Gastrocnemius medialis (tissue), 4 donors: ENCODE data around the gene CALML4. TPM values are rescaled to one million over a fixed set of nuclear protein-coding genes. Genes with fewer than 3 reads are reported as not detected.
A peak's percentile ranks its signal among the peaks of the same experiment; 100 is the strongest.
"Not testable (repeated sequence)": the region's sequence is repeated elsewhere in the genome, so short reads cannot be mapped to it uniquely, and the experiment has no call there.

ENCODE experiments used
- ATAC-seq, 2 donors: fragments of 150-250 bp; one replicate each; pipeline ENCODE4 v1.9.1; 2016
- DNase-seq, 2 donors: peaks; one replicate each; pipeline ENCODE4 v3.0.0-alpha.2; 2019
- H3K27ac ChIP-seq, 4 donors: fragments of 200-600 bp; sonication (generic); 1 replicate in 1 of 4; 2 replicates in 3 of 4; pipeline ENCODE4 v1.5.1; 2016 to 2018; ENCODE audit warnings: mild to moderate bottlenecking in 2 of 4, moderate library complexity in 1 of 4
- H3K27me3 ChIP-seq, 3 donors: fragments of 200-600 bp; sonication (generic) in 2 of 3; 1 replicate in 1 of 3; 2 replicates in 2 of 3; pipeline versions ENCODE4 v1.5.1 to v1.6.0; 2016 to 2019; ENCODE audit warnings: mild to moderate bottlenecking in 1 of 3, moderate library complexity in 1 of 3
- H3K36me3 ChIP-seq, 2 donors: fragments of 200-600 bp; sonication (generic) in 1 of 2; one replicate each; pipeline ENCODE4 v1.5.1; 2017 to 2018
- H3K4me1 ChIP-seq, 2 donors: fragments of 200-600 bp; sonication (generic) in 1 of 2; one replicate each; pipeline ENCODE4 v1.5.1; 2016 to 2017; ENCODE audit warnings: mild to moderate bottlenecking in 2 of 2
- H3K4me3 ChIP-seq, 4 donors: fragments of 200-600 bp; sonication (generic) in 3 of 4; 1 replicate in 1 of 4; 2 replicates in 3 of 4; pipeline ENCODE4 v1.5.1; 2016 to 2019; ENCODE audit warnings: mild to moderate bottlenecking in 2 of 4
- H3K9me3 ChIP-seq, 3 donors: fragments of 200-600 bp; sonication (generic) in 2 of 3; 1 replicate in 1 of 3; 2 replicates in 2 of 3; pipeline ENCODE4 v1.5.1; 2016 to 2019
- POLR2A ChIP-seq, 2 donors: fragments of 450-650 bp; IDR thresholded peaks; one replicate each; pipeline ENCODE4 v1.6.1; 2017; ENCODE audit warnings: antibody characterized with exemption in 2 of 2, mild to moderate bottlenecking in 2 of 2, moderate library complexity in 2 of 2
- in situ Hi-C, 4 donors: fragments of 200-750 bp; cut with MboI; loops; one replicate each; pipeline versions ENCODE4 v1.15.0 to v1.8.0; 2017; ENCODE audit warnings: low sequenced_read_pairs in 4 of 4
- intact Hi-C: fragments of 100-400 bp; cut with DNase I; formaldehyde crosslinking; loops from one replicate; pipeline ENCODE4 v1.15.1; 2023; ENCODE audit warnings: low total_unique reads
- total RNA-seq, 4 donors: library from RNA; depleted of rRNA; stranded (reverse); fragments of >200 nt; gene quantifications; one replicate each; pipeline versions ENCODE4 v1.1.0 to v1.2.3, GENCODE V29; 2016
- TF ChIP-seq, protein P1 (sequence below), 5 experiments: fragments of 450-650 bp in 3 of 5; fragments of 200-600 bp in 2 of 5; sonication (generic) in 2 of 5; IDR thresholded peaks in 4 of 5; conservative IDR thresholded peaks in 1 of 5; 1 replicate in 4 of 5; 2 replicates in 1 of 5; pipeline ENCODE4 v1.5.1; 2016 to 2019; ENCODE audit warnings: antibody characterized with exemption in 5 of 5, mild to moderate bottlenecking in 3 of 5, moderate library complexity in 3 of 5

CALML4 gene
- total RNA-seq, 4 donors from 2014 or later: 0.66 to 2.4 (median 1.5) TPM

DNA sequence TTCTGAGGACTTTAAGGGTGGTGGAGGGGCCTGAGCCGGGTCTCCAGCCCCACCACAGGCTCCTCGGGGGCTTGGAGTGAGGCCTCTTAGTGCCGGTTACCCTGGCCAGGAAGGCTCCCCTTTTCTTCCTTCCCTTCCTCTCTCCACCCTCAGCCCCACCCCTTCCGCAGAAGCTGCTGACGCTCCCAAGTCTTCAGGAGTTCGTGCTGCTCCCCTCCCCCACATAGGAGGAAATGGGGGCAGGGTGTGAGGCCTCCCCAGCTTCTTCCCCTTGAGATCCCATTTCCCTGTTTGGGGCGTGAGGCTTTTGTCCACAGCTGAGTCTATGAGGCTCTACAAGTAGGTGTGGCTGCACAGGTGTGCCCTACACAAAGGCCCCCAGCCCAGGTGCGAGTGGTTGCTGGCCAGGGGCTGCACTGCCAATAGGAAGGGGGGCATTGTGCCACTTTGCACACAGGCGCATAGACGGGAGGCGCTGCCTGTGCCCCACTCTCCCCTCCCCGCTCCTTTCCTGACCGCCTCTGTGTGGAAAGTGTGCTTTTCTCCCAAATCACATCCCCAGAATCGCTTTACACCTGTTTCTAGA lies 915 bp upstream of the CALML4 start:
- no peak for TF ChIP-seq POLR2A (IDR thresholded peaks at IDR 0.05)
- TF ChIP-seq, protein P1, sequence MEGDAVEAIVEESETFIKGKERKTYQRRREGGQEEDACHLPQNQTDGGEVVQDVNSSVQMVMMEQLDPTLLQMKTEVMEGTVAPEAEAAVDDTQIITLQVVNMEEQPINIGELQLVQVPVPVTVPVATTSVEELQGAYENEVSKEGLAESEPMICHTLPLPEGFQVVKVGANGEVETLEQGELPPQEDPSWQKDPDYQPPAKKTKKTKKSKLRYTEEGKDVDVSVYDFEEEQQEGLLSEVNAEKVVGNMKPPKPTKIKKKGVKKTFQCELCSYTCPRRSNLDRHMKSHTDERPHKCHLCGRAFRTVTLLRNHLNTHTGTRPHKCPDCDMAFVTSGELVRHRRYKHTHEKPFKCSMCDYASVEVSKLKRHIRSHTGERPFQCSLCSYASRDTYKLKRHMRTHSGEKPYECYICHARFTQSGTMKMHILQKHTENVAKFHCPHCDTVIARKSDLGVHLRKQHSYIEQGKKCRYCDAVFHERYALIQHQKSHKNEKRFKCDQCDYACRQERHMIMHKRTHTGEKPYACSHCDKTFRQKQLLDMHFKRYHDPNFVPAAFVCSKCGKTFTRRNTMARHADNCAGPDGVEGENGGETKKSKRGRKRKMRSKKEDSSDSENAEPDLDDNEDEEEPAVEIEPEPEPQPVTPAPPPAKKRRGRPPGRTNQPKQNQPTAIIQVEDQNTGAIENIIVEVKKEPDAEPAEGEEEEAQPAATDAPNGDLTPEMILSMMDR (IDR thresholded peaks at IDR 0.05 in 4 of 5, conservative IDR thresholded peaks at IDR 0.05 in 1 of 5): no peak
- Histone ChIP-seq H3K4me1 (peaks cover 31 to 34% of the 10 kb centered on the region in 2 donors), H3K9me3 (no peaks in the 10 kb centered on the region), H3K27ac (no peak overlapping the region), H3K4me3 (peak overlapping the region in 2 of 4 donors; percentile 28 to 31), H3K27me3 (no peaks in the 10 kb centered on the region), H3K36me3 (no peaks in the 10 kb centered on the region)
- in situ Hi-C loops: no loop called here
- ATAC-seq: peak in 1 of 2 donors; percentile 28
- intact Hi-C loops: no loop called here
- peak; percentile 50 to 60 for DNase-seq

DNA sequence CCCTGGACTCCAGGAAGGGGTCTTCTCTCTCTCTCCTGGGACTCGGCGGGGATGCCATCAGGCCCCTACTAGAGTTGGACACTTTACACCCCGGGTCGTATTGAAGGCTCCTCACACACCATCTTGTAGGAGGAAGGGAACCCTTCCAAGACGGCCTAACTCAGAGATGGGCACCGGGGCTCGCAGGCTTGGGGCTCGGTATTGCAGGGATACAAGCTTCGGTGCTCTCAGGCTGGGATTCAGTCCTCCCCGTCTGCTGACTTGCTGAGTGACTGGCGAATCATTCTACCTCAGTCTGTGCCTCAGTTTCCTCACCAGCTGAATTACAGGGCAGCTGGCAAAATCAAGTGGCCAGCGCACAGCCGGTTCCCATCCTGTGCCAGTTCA lies 419 bp upstream of the CALML4 start:
- in situ Hi-C loops: no loop called here
- H3K4me3 ChIP-seq: peak overlapping the region in 3 of 4 donors; percentile 17 to 31 (median 28)
- H3K36me3 ChIP-seq: no peaks in the 10 kb centered on the region
- ATAC-seq: no peak
- intact Hi-C loops: no loop called here
- H3K9me3 ChIP-seq: no peaks in the 10 kb centered on the region
- H3K27me3 ChIP-seq: no peaks in the 10 kb centered on the region
- H3K27ac ChIP-seq: no peak overlapping the region
- DNase-seq: no peak
- no peak for TF ChIP-seq POLR2A (IDR thresholded peaks at IDR 0.05)
- peaks cover 31% of the 10 kb centered on the region in 2 donors for H3K4me1 ChIP-seq

DNA sequence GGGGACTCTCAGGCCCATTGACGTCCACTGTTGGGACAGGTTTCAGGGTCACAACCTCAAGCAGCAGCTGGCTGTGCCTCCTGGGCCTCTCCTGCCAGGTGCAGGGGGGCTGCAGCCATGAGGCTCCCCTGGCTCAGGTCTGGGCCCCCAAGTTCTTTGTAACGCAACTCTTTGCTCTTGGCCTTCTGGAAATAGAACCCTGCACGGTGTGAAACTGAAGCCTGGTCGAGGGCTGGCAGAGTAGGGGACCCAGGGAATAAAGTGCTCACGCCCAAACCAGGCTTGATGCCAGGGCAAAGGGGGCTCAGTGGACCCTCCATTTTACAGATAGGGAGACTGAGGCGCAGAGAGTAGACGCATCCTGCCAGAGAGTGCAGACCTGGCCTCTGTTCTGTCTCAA lies 771 bp downstream of the CALML4 start:
- Histone ChIP-seq H3K4me3 (peak overlapping the region in 1 of 4 donors; percentile 31), H3K27ac (no peak overlapping the region), H3K4me1 (peaks cover 30 to 31% of the 10 kb centered on the region in 2 donors), H3K9me3 (no peaks in the 10 kb centered on the region), H3K36me3 (no peaks in the 10 kb centered on the region), H3K27me3 (no peaks in the 10 kb centered on the region)
- intact Hi-C loops: no loop called here
- in situ Hi-C loops: no loop called here
- DNase-seq (no peak), ATAC-seq (no peak)
- TF ChIP-seq POLR2A (IDR thresholded peaks at IDR 0.05): no peak
- TF ChIP-seq, protein P1 (IDR thresholded peaks at IDR 0.05 in 4 of 5, conservative IDR thresholded peaks at IDR 0.05 in 1 of 5): no peak

DNA sequence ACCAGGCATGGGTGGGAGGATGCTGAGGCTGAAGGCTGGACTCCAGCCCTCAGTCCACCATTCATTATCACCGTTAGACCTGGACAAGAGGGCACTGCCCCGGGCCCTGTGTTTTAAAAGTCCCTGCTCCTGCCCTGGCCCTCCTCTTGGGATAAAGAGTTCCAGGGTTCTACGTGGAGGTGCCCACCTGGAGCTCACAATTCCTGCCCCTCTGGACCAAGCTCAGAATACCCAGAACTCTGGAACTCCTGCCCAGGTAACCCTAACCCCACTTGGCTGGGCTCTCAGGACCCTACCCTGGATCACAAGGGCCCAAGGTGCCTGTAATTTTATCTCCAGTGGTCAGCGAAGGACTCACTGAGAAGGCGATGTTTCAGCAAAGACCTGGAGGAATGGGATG lies 1.2 kb downstream of the CALML4 start:
- no peak for DNase-seq
- no peaks in the 10 kb centered on the region for H3K9me3 ChIP-seq
- peaks cover 30 to 31% of the 10 kb centered on the region in 2 donors for H3K4me1 ChIP-seq
- H3K4me3 ChIP-seq: no peak overlapping the region
- H3K27me3 ChIP-seq: no peaks in the 10 kb centered on the region
- no peak for ATAC-seq
- no peak overlapping the region for H3K27ac ChIP-seq
- TF ChIP-seq, protein P1 (IDR thresholded peaks at IDR 0.05 in 4 of 5, conservative IDR thresholded peaks at IDR 0.05 in 1 of 5): no peak
- no peak for TF ChIP-seq POLR2A (IDR thresholded peaks at IDR 0.05)
- H3K36me3 ChIP-seq: no peaks in the 10 kb centered on the region
- intact Hi-C loops (no loop called here), in situ Hi-C loops (no loop called here)

DNA sequence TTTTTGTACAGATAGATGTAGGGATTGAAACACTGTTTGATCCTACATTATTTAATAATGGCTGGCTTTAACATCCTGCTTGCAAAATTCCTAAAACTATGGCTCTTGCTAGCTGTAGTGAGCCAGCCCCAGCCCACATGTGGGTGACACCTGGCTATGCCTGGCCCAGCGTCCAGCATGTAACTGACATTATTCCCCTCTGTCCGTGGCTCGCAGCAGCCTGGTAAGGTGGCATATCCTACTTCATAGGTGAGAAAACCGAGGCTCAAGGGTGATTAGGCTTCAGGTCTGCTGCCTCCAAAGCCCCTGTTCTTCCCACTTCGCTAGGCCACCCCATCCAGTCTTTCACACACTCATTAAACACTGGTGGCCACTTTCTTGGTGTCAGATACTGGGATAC lies 1.6 kb downstream of the CALML4 start:
- DNase-seq: no peak
- no peak for ATAC-seq
- TF ChIP-seq, protein P1 (IDR thresholded peaks at IDR 0.05 in 4 of 5, conservative IDR thresholded peaks at IDR 0.05 in 1 of 5): no peak
- TF ChIP-seq POLR2A (IDR thresholded peaks at IDR 0.05): no peak
- H3K36me3 ChIP-seq: no peaks in the 10 kb centered on the region
- no peak overlapping the region for H3K27ac ChIP-seq
- intact Hi-C loops: no loop called here
- no peak overlapping the region for H3K4me3 ChIP-seq
- H3K27me3 ChIP-seq: no peaks in the 10 kb centered on the region
- peaks cover 30 to 31% of the 10 kb centered on the region in 2 donors for H3K4me1 ChIP-seq
- no peaks in the 10 kb centered on the region for H3K9me3 ChIP-seq
- in situ Hi-C loops: no loop called here

DNA sequence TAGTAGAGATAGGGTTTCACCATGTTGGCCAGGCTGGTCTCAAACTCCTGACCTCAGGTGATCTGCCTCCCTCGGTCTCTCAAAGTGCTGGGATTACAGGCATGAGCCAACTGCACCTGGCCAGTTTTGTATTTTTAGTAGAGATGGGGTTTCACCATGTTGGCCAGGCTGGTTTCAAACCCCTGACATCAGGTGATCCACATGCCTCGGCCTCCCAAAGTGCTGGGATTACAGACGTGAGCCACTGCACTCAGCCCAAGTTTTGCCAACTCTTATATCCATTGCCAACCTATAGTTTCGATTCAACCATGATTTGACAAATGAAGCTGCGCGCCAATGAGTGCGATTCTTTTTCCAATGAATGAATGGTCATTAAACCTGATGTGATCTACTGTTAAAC lies 2.1 kb downstream of the CALML4 start:
- DNase-seq, H3K9me3 ChIP-seq, H3K27ac ChIP-seq, intact Hi-C loops, H3K36me3 ChIP-seq, H3K4me3 ChIP-seq, in situ Hi-C loops, ATAC-seq, H3K27me3 ChIP-seq: not testable (repeated sequence)
- peaks cover 30 to 31% of the 10 kb centered on the region in 2 donors for H3K4me1 ChIP-seq
